GM12873 (cell line): ENCODE data around the gene TMEM41A.

Experiments used
- CTCF ChIP-seq: IDR thresholded peaks from 2 replicates; pipeline ENCODE4 v1.5.1; 2012; ENCODE audit warnings: low read depth, mild to moderate bottlenecking, moderate library complexity, low read length, control low read depth; ENCODE audit not compliant: insufficient read depth; ENCODE audit errors: missing control alignments

Gene TMEM41A

GRCh38 chr3:185508335-185508991, 9.6 kb upstream of the TMEM41A start:
- TF ChIP-seq CTCF = no peak

GRCh38 chr3:185507883-185508282, 9.0 kb upstream of the TMEM41A start:
- TF ChIP-seq CTCF = no peak

- TF ChIP-seq CTCF = no peak
These were observed 5.8 kb upstream of the TMEM41A start for GRCh38 chr3:185504636-185505035.

- TF ChIP-seq CTCF = no peak
These were observed 4.7 kb upstream of the TMEM41A start for GRCh38 chr3:185503521-185503920.

- no peak for TF ChIP-seq CTCF
These were observed 4.2 kb upstream of the TMEM41A start for GRCh38 chr3:185502987-185503386.

- TF ChIP-seq CTCF = no peak
These were observed 8.6 kb downstream of the TMEM41A start for GRCh38 chr3:185490241-185490640.

GRCh38 chr3:185489462-185489861, 9.4 kb downstream of the TMEM41A start:
- no peak for TF ChIP-seq CTCF
